ENCODE results near the gene PAPPA2.

DNA sequence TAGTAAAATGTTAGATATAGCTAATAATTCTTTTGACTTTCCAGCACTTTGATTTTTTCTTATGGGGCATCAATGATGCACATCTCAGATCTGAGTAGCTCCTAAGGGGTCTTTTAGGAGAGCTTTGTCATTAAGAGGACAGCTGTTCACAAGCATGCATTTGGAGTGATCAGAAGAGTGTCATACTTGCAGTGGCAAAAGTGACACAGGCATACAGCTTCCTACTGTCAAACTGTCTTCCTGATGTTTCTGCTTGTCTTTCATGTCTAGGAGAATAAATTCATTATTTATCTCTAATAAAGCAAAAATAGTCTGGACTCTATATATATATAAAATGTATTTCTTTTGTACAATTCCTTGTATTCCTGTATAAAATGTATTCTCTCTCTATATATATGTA, 273.0 kb downstream of the PAPPA2 start:
- TF ChIP-seq POLR2A (IDR thresholded peaks at IDR 0.05) = no peak
- TF ChIP-seq, protein P1, sequence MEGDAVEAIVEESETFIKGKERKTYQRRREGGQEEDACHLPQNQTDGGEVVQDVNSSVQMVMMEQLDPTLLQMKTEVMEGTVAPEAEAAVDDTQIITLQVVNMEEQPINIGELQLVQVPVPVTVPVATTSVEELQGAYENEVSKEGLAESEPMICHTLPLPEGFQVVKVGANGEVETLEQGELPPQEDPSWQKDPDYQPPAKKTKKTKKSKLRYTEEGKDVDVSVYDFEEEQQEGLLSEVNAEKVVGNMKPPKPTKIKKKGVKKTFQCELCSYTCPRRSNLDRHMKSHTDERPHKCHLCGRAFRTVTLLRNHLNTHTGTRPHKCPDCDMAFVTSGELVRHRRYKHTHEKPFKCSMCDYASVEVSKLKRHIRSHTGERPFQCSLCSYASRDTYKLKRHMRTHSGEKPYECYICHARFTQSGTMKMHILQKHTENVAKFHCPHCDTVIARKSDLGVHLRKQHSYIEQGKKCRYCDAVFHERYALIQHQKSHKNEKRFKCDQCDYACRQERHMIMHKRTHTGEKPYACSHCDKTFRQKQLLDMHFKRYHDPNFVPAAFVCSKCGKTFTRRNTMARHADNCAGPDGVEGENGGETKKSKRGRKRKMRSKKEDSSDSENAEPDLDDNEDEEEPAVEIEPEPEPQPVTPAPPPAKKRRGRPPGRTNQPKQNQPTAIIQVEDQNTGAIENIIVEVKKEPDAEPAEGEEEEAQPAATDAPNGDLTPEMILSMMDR (IDR thresholded peaks at IDR 0.05) = no peak
